H1 (cell line): Measurements from ENCODE around the gene FARS2. TPM values are rescaled to one million over a fixed set of nuclear protein-coding genes. Genes with fewer than 3 reads are reported as not detected.

Experiments used
- CTCF ChIA-PET: fragments of 300-600 bp; sonication (Branson Sonifier 250); formaldehyde crosslinking; loops from one replicate; lab custom pipeline; 2021; ENCODE audit not compliant: partially characterized antibody; lab: Charles Lee
- POLR2A ChIA-PET: fragments of 300-600 bp; sonication (Branson Sonifier 250); formaldehyde crosslinking; loops from one replicate; lab custom pipeline; 2021; ENCODE audit warnings: inconsistent platforms; ENCODE audit not compliant: partially characterized antibody; lab: Charles Lee
- DNase-seq, 2 experiments: peaks; one replicate each; pipeline versions ENCODE4 v3.0.0 to v3.0.0-alpha.2; 2010 to 2022; ENCODE audit warnings: low spot score in 2 of 2, low read depth in 1 of 2, mixed read lengths in 1 of 2
- FAIRE-seq: peaks from 2 replicates; lab custom pipeline; 2011; peaks lifted over from hg19 to GRCh38; lab: Jason Lieb, UNC
- H2AFZ ChIP-seq: 2 replicates; pipeline ENCODE4 v1.8.1; 2012; ENCODE audit warnings: low read length, inconsistent platforms
- H2AK5ac ChIP-seq: 2 replicates; pipeline ENCODE4 v1.6.1; 2013; ENCODE audit warnings: low read depth, low read length
- H2BK120ac ChIP-seq: replicated peaks from 2 replicates; pipeline ENCODE3; 2013; ENCODE audit warnings: low read depth, low read length, inconsistent platforms
- H2BK12ac ChIP-seq: 2 replicates; pipeline ENCODE4 v1.6.1; 2013; ENCODE audit warnings: low read depth, low read length
- H2BK15ac ChIP-seq: 2 replicates; pipeline ENCODE4 v1.6.1; 2013; ENCODE audit warnings: low read length
- H2BK20ac ChIP-seq: 2 replicates; pipeline ENCODE4 v1.6.1; 2013; ENCODE audit warnings: low read length
- H2BK5ac ChIP-seq: 2 replicates; pipeline ENCODE4 v1.6.1; 2013; ENCODE audit warnings: low read depth, low read length
- H3K14ac ChIP-seq: 2 replicates; pipeline ENCODE4 v1.6.1; 2013; ENCODE audit warnings: inconsistent platforms; ENCODE audit not compliant: insufficient read length
- H3K18ac ChIP-seq: 2 replicates; pipeline ENCODE4 v1.6.1; 2013; ENCODE audit warnings: low read length; ENCODE audit errors: extremely low read depth
- H3K23ac ChIP-seq: 2 replicates; pipeline ENCODE4 v1.6.1; 2013; ENCODE audit warnings: inconsistent platforms; ENCODE audit not compliant: insufficient read length
- H3K23me2 ChIP-seq: 2 replicates; pipeline ENCODE4 v1.6.1; 2013; ENCODE audit warnings: low read depth, low read length
- H3K27ac ChIP-seq: 2 replicates; pipeline ENCODE4 v1.6.1; 2011; ENCODE audit warnings: low read depth, low read length, inconsistent platforms
- H3K27me3 ChIP-seq, 4 experiments: replicated peaks in 1 of 4; 1 replicate in 1 of 4; 2 replicates in 3 of 4; pipeline versions ENCODE4 v1.6.1 to v1.8.1; 2011 to 2013; ENCODE audit warnings: low read length in 3 of 4, mild to moderate bottlenecking in 3 of 4, inconsistent platforms in 2 of 4, mixed read lengths in 2 of 4, moderate library complexity in 1 of 4; ENCODE audit not compliant: control insufficient read depth in 3 of 4, insufficient read depth in 3 of 4; ENCODE audit errors: extremely low read depth in 1 of 4
- H3K36me3 ChIP-seq, 4 experiments: 2 replicates each; pipeline versions ENCODE4 v1.6.1 to v1.8.1; 2011 to 2013; ENCODE audit warnings: mild to moderate bottlenecking in 4 of 4, low read length in 3 of 4, moderate library complexity in 2 of 4, control low read depth in 1 of 4, inconsistent platforms in 1 of 4; ENCODE audit not compliant: insufficient read depth in 4 of 4, control insufficient read depth in 2 of 4
- H3K4ac ChIP-seq: replicated peaks from 2 replicates; pipeline ENCODE3; 2013; ENCODE audit warnings: low read length, low read depth, mixed read lengths, inconsistent platforms; ENCODE audit not compliant: insufficient read length
- H3K4me1 ChIP-seq, 4 experiments: replicated peaks in 1 of 4; 1 replicate in 1 of 4; 2 replicates in 3 of 4; pipeline versions ENCODE4 v1.6.1 to v1.8.1; 2011 to 2013; ENCODE audit warnings: low read length in 3 of 4, inconsistent platforms in 2 of 4, mixed read lengths in 1 of 4; ENCODE audit not compliant: insufficient read depth in 4 of 4, control insufficient read depth in 3 of 4
- H3K4me2 ChIP-seq, 2 experiments: 2 replicates each; pipeline versions ENCODE4 v1.6.1 to v1.8.1; 2011 to 2013; ENCODE audit warnings: low read depth in 2 of 2, low read length in 2 of 2, control low read depth in 1 of 2, inconsistent platforms in 1 of 2, mild to moderate bottlenecking in 1 of 2; ENCODE audit not compliant: insufficient read depth in 1 of 2
- H3K4me3 ChIP-seq, 4 experiments: fragments of 200-600, 300-600 bp in 1 of 4; sonication (generic), shearing (Covaris generic), sonication (Bioruptor Twin) in 1 of 4; 2 replicates each; pipeline versions ENCODE4 v1.5.1 to v1.8.1; 2011 to 2016; ENCODE audit warnings: low read length in 4 of 4, low read depth in 3 of 4, control low read depth in 2 of 4, inconsistent platforms in 2 of 4, mild to moderate bottlenecking in 2 of 4, mixed read lengths in 1 of 4, moderate library complexity in 1 of 4; ENCODE audit not compliant: insufficient read depth in 2 of 4; ENCODE audit errors: extremely low read depth in 1 of 4
- H3K56ac ChIP-seq: replicated peaks from 2 replicates; pipeline ENCODE3; 2013; ENCODE audit warnings: low read depth, mild to moderate bottlenecking, mixed read lengths, low read length, inconsistent platforms; ENCODE audit not compliant: insufficient read length
- H3K79me1 ChIP-seq: 2 replicates; pipeline ENCODE4 v1.6.1; 2013; ENCODE audit warnings: low read depth, low read length, control low read depth
- H3K79me2 ChIP-seq, 2 experiments: 2 replicates each; pipeline versions ENCODE4 v1.6.1 to v1.8.1; 2012 to 2013; ENCODE audit warnings: low read length in 2 of 2, mild to moderate bottlenecking in 2 of 2, inconsistent platforms in 1 of 2; ENCODE audit not compliant: insufficient read depth in 2 of 2, control insufficient read depth in 1 of 2
- H3K9ac ChIP-seq, 4 experiments: replicated peaks in 1 of 4; 1 replicate in 1 of 4; 2 replicates in 3 of 4; pipeline versions ENCODE4 v1.6.1 to v1.8.1; 2011 to 2013; ENCODE audit warnings: low read depth in 3 of 4, low read length in 3 of 4, control low read depth in 2 of 4, mild to moderate bottlenecking in 2 of 4, moderate library complexity in 2 of 4, inconsistent platforms in 1 of 4; ENCODE audit errors: extremely low read depth in 1 of 4
- H3K9me3 ChIP-seq, 2 experiments: 2 replicates each; pipeline versions ENCODE4 v1.6.1 to v1.8.1; 2012 to 2013; ENCODE audit warnings: mild to moderate bottlenecking in 2 of 2, moderate library complexity in 2 of 2, control low read depth in 1 of 2, inconsistent platforms in 1 of 2, low read depth in 1 of 2, low read length in 1 of 2, mixed read lengths in 1 of 2; ENCODE audit not compliant: insufficient read depth in 2 of 2
- H4K20me1 ChIP-seq, 2 experiments: replicated peaks in 1 of 2; 2 replicates each; pipeline versions ENCODE3 to v1.8.1; 2011 to 2013; ENCODE audit warnings: inconsistent platforms in 2 of 2, low read length in 2 of 2, mild to moderate bottlenecking in 1 of 2; ENCODE audit not compliant: insufficient read depth in 2 of 2, control insufficient read depth in 1 of 2
- H4K5ac ChIP-seq: 2 replicates; pipeline ENCODE4 v1.6.1; 2013; ENCODE audit warnings: low read length, low read depth, mixed read lengths, inconsistent platforms; ENCODE audit not compliant: insufficient read length
- H4K8ac ChIP-seq: 2 replicates; pipeline ENCODE4 v1.8.0; 2013; ENCODE audit warnings: mild to moderate bottlenecking, moderate library complexity, low read length, inconsistent platforms; ENCODE audit not compliant: insufficient read depth; ENCODE audit errors: extremely low read depth
- H4K91ac ChIP-seq: replicated peaks from 2 replicates; pipeline ENCODE3; 2013; ENCODE audit warnings: low read length, mixed read lengths, inconsistent platforms; ENCODE audit not compliant: insufficient read length
- EP300 ChIP-seq, 2 experiments: IDR thresholded peaks; 1 replicate in 1 of 2; 2 replicates in 1 of 2; pipeline ENCODE4 v1.6.1; 2011 to 2012; ENCODE audit warnings: low read depth in 2 of 2, low read length in 2 of 2, mild to moderate bottlenecking in 2 of 2, borderline replicate concordance in 1 of 2, inconsistent platforms in 1 of 2, moderate library complexity in 1 of 2
- EZH2 ChIP-seq: fragments of 200-600 bp; sonication (generic); IDR thresholded peaks from 2 replicates; pipeline ENCODE4 v1.7.1; 2012; ENCODE audit warnings: low read depth, mild to moderate bottlenecking, moderate library complexity, low read length, inconsistent platforms; ENCODE audit not compliant: severe bottlenecking
- JUN ChIP-seq: IDR thresholded peaks from 2 replicates; pipeline ENCODE4 v1.6.1; 2011; ENCODE audit warnings: low read depth, mild to moderate bottlenecking, improper control_type of control experiment, low read length
- JUND ChIP-seq: IDR thresholded peaks from 2 replicates; pipeline ENCODE4 v1.6.1; 2011; ENCODE audit warnings: mild to moderate bottlenecking, improper control_type of control experiment, low read length
- KDM4A ChIP-seq: IDR thresholded peaks from one replicate; pipeline ENCODE4 v1.7.1; 2012; ENCODE audit warnings: low read depth, mild to moderate bottlenecking, moderate library complexity, low read length, inconsistent platforms; ENCODE audit not compliant: severe bottlenecking
- POU5F1 ChIP-seq: IDR thresholded peaks from 2 replicates; pipeline ENCODE4 v1.6.1; 2011; ENCODE audit warnings: low read depth, mild to moderate bottlenecking, low read length, moderate library complexity
- SAP30 ChIP-seq: fragments of 300-600 bp; sonication (generic); IDR thresholded peaks from 2 replicates; pipeline ENCODE4 v1.7.1; 2012; ENCODE audit warnings: low read length, moderate library complexity, mild to moderate bottlenecking, inconsistent platforms; ENCODE audit not compliant: insufficient read depth, insufficient replicate concordance
- SIRT6 ChIP-seq: IDR thresholded peaks from one replicate; pipeline ENCODE4 v1.7.1; 2012; ENCODE audit warnings: low read length, inconsistent platforms
- WGBS, 2 experiments: shearing (Covaris generic) in 1 of 2; methylation state at CpG; one replicate each; pipeline versions ENCODE4 v1.1.6 to v1.1.7; 2013 to 2015; ENCODE audit warnings: low lambda C conversion rate in 2 of 2, mixed read lengths in 2 of 2, inconsistent platforms in 1 of 2, low coverage in 1 of 2, missing lambda C conversion rate in 1 of 2; ENCODE audit not compliant: insufficient replicate concordance in 2 of 2, insufficient coverage in 1 of 2, insufficient read length in 1 of 2; ENCODE audit errors: extremely low coverage in 1 of 2, missing lambda C conversion rate in 1 of 2; 5-methylcytosine and 5-hydroxymethylcytosine counted together
- polyA plus RNA-seq, 7 experiments: library from polyadenylated mRNA; depleted of rRNA in 3 of 7; stranded (reverse) in 5 of 7; unstranded in 2 of 7; fragments of >200 nt in 5 of 7; fragments of 200-250 nt in 2 of 7; gene quantifications; 1 replicate in 5 of 7; 2 replicates in 1 of 7; 4 replicates in 1 of 7; pipeline versions ENCODE4 v1.2.1 to v1.2.3, GENCODE V29; 2011 to 2013; ENCODE audit warnings: missing spikeins in 2 of 7, mixed read lengths in 2 of 7
- total RNA-seq: library from RNA; stranded (reverse); fragmentation: NEBNext Ultra II Directional; extraction: Animal tissue kit (Norgen Biotek cat#: 25700); gene quantifications from 2 replicates; pipeline ENCODE4 v1.2.1, GENCODE V29; 2021
- TF ChIP-seq, protein P1 (sequence below): IDR thresholded peaks from 2 replicates; pipeline ENCODE4 v1.6.1; 2011; ENCODE audit warnings: low read length, improper control_type of control experiment

Gene FARS2
- total and polyA plus RNA-seq, 2 of the 8 experiments (the other 6 are each of a cell fraction or from before 2014, with no cell fraction given) = 11.7 to 14.4 TPM

DNA sequence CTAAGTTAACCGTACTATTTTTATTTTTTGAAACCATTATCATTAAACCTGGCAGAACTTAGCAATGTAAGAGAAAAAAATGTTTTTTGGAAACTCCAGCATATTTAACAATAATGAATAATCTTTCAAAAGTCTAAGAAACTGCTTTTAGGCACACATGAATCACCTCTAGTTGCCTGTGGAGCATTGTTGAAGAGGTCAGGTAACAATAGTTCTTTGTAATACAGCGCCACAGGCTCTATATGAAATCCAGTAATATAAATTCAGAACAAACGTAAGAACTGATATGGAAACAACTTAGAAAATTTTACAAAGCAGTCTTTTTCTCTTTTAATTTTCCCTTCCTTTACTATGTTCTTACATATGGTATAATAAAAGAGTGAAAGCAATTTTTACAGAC is 10.9 kb upstream of the FARS2 start:
- Histone ChIP-seq H4K8ac (no peak overlapping the region), H2AK5ac (no peak overlapping the region), H3K4me3 (no peak overlapping the region), H3K4me2 (no peak overlapping the region), H2BK5ac (no peak overlapping the region), H3K9me3 (peaks cover 0 to 4% of the 10 kb centered on the region in 2 experiments; a peak in 1 of 4 replicates), H3K36me3 (peaks cover 0 to 18% (median 3%) of the 10 kb centered on the region in 4 experiments; a peak in 5 of 8 replicates), H3K23ac (no peak overlapping the region), H3K18ac (no peak overlapping the region), H2BK120ac (no peak overlapping the region), H2BK15ac (no peak overlapping the region), H3K56ac (no peak overlapping the region), H3K4me1 (no peaks in the 10 kb centered on the region), H3K79me2 (peaks cover 0 to 73% of the 10 kb centered on the region in 2 experiments), H4K91ac (no peak overlapping the region), H3K14ac (no peak overlapping the region), H3K27me3 (no peaks in the 10 kb centered on the region), H4K5ac (no peak overlapping the region), H3K27ac (no peak overlapping the region), H2BK12ac (no peak overlapping the region), H3K79me1 (peaks cover 15% of the 10 kb centered on the region; the same call in 1 of the 2 replicates), H3K23me2 (no peaks in the 10 kb centered on the region), H3K4ac (no peak overlapping the region), H2BK20ac (no peak overlapping the region), H4K20me1 (peaks cover 5% of the 10 kb centered on the region in 2 experiments), H2AFZ (no peak overlapping the region), H3K9ac (no peak overlapping the region)
- no peak for DNase-seq
- FAIRE-seq = no peak
- TF ChIP-seq JUN = no peak
- TF ChIP-seq EZH2 = no peak
- TF ChIP-seq KDM4A = no peak
- TF ChIP-seq, protein P1, sequence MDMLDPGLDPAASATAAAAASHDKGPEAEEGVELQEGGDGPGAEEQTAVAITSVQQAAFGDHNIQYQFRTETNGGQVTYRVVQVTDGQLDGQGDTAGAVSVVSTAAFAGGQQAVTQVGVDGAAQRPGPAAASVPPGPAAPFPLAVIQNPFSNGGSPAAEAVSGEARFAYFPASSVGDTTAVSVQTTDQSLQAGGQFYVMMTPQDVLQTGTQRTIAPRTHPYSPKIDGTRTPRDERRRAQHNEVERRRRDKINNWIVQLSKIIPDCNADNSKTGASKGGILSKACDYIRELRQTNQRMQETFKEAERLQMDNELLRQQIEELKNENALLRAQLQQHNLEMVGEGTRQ = no peak
- TF ChIP-seq POU5F1 = no peak
- no peak for TF ChIP-seq JUND
- TF ChIP-seq SIRT6 = no peak
- no peak for TF ChIP-seq EP300 (IDR thresholded peaks at IDR 0.05; ENCODE audit: borderline replicate concordance in 1 of 2, low read depth in 2 of 2, low read length in 2 of 2)
- no peak for TF ChIP-seq SAP30
- POLR2A ChIA-PET = interaction anchor here (1.3 kb wide), 1 partner anchor 9 kb away, joined by 3 read pairs; no protein-coding TSS in a partner anchor
- CTCF ChIA-PET = no interaction called here
- WGBS, 2 experiments = 89% methylated on average over 3 of the region's 3 CpGs; no CpG with 5 or more reads in 1 of the 2 experiments
